ENCODE results near the gene AP4E1. TPM values are rescaled to one million over a fixed set of nuclear protein-coding genes. Genes with fewer than 3 reads are reported as not detected.
"Not testable (repeated sequence)": the region's sequence is repeated elsewhere in the genome, so short reads cannot be mapped to it uniquely, and the experiment has no call there.

The AP4E1 gene
- total and polyA plus RNA-seq, 2 of the 8 experiments (the other 6 are each of a cell fraction or from before 2014, with no cell fraction given) = 1.4 to 10.9 TPM

GRCh38 chr15:50875238-50875637 is 33.2 kb upstream of the AP4E1 start:
- DNase-seq (ENCODE audit: low read depth in 1 of 2, low spot score in 2 of 2); H3K23ac ChIP-seq (ENCODE audit: insufficient read length); H2BK12ac ChIP-seq (ENCODE audit: low read depth, low read length); H3K4me2 ChIP-seq (ENCODE audit: insufficient read depth in 1 of 2, low read depth in 2 of 2, low read length in 2 of 2); H4K5ac ChIP-seq (ENCODE audit: insufficient read length, low read depth, low read length); H3K4ac ChIP-seq (replicated peaks; ENCODE audit: insufficient read length, low read depth, low read length); H2BK120ac ChIP-seq (replicated peaks; ENCODE audit: low read depth, low read length); POLR2A ChIA-PET (ENCODE audit: partially characterized antibody); H3K18ac ChIP-seq (ENCODE audit: extremely low read depth, low read length); FAIRE-seq; H3K27me3 ChIP-seq (replicated peaks in 1 of 4; ENCODE audit: control insufficient read depth in 3 of 4, extremely low read depth in 1 of 4, insufficient read depth in 3 of 4, low read length in 3 of 4); H4K91ac ChIP-seq (replicated peaks; ENCODE audit: insufficient read length, low read length); H2BK5ac ChIP-seq (ENCODE audit: low read depth, low read length); H3K4me3 ChIP-seq (ENCODE audit: extremely low read depth in 1 of 4, insufficient read depth in 2 of 4, low read depth in 3 of 4, low read length in 4 of 4); H2BK20ac ChIP-seq (ENCODE audit: low read length); H4K20me1 ChIP-seq (replicated peaks in 1 of 2; ENCODE audit: control insufficient read depth in 1 of 2, insufficient read depth in 2 of 2, low read length in 2 of 2); H3K36me3 ChIP-seq (ENCODE audit: control insufficient read depth in 2 of 4, insufficient read depth in 4 of 4, low read length in 3 of 4); H3K23me2 ChIP-seq (ENCODE audit: low read depth, low read length); H4K8ac ChIP-seq (ENCODE audit: extremely low read depth, insufficient read depth, low read length); H3K56ac ChIP-seq (replicated peaks; ENCODE audit: insufficient read length, low read depth, low read length); H2BK15ac ChIP-seq (ENCODE audit: low read length); H3K9ac ChIP-seq (replicated peaks in 1 of 4; ENCODE audit: extremely low read depth in 1 of 4, low read depth in 3 of 4, low read length in 3 of 4); H3K9me3 ChIP-seq (ENCODE audit: insufficient read depth in 2 of 2, low read depth in 1 of 2, low read length in 1 of 2); H2AFZ ChIP-seq (ENCODE audit: low read length); H3K14ac ChIP-seq (ENCODE audit: insufficient read length); H3K4me1 ChIP-seq (replicated peaks in 1 of 4; ENCODE audit: control insufficient read depth in 3 of 4, insufficient read depth in 4 of 4, low read length in 3 of 4); H3K27ac ChIP-seq (ENCODE audit: low read depth, low read length); H3K79me2 ChIP-seq (ENCODE audit: control insufficient read depth in 1 of 2, insufficient read depth in 2 of 2, low read length in 2 of 2); H2AK5ac ChIP-seq (ENCODE audit: low read depth, low read length); H3K79me1 ChIP-seq (ENCODE audit: low read depth, low read length): not testable (repeated sequence)
- CTCF ChIA-PET (ENCODE audit: partially characterized antibody) = interaction anchor here (0.6 to 2.2 kb wide), 10 partner anchors 8 to 238 kb away, joined by 3 to 11 read pairs (median 4); no protein-coding TSS in a partner anchor
- WGBS, 2 experiments (ENCODE audit: extremely low coverage in 1 of 2, insufficient coverage in 1 of 2, insufficient read length in 1 of 2, insufficient replicate concordance in 2 of 2, low coverage in 1 of 2, low lambda C conversion rate in 2 of 2, missing lambda C conversion rate in 1 of 2) = no CpG with 5 or more reads among the region's 3 CpGs
